Measurements from ENCODE around the gene CALML6. TPM values are rescaled to one million over a fixed set of nuclear protein-coding genes. Genes with fewer than 3 reads are reported as not detected.

The CALML6 gene
- total RNA-seq, 2 experiments from 2014 or later: 0.47 to 0.69 TPM

DNA sequence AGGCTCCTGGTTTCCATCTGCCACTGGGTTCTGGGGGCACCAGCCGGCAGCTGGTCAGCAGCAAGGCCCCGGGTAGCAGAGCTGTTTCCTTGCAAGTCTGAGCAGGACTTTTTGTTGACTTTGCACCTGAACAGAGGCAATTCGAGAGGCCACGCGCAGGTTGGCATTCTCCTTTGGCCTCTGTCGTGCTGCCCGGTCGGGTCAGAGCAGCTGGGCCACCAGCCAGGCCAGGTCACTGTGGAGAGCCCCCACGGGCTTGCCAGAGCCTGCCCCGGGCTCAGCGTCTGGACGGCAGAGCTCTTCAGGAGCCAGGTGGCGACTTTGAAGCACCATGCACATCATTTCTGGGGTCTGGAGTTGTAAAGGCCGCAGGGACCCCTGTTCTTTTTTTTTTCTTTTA is 32.4 kb downstream of the CALML6 start:
- TF ChIP-seq, protein P1, sequence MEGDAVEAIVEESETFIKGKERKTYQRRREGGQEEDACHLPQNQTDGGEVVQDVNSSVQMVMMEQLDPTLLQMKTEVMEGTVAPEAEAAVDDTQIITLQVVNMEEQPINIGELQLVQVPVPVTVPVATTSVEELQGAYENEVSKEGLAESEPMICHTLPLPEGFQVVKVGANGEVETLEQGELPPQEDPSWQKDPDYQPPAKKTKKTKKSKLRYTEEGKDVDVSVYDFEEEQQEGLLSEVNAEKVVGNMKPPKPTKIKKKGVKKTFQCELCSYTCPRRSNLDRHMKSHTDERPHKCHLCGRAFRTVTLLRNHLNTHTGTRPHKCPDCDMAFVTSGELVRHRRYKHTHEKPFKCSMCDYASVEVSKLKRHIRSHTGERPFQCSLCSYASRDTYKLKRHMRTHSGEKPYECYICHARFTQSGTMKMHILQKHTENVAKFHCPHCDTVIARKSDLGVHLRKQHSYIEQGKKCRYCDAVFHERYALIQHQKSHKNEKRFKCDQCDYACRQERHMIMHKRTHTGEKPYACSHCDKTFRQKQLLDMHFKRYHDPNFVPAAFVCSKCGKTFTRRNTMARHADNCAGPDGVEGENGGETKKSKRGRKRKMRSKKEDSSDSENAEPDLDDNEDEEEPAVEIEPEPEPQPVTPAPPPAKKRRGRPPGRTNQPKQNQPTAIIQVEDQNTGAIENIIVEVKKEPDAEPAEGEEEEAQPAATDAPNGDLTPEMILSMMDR (IDR thresholded peaks at IDR 0.05): no peak
- peaks cover 0 to 2% of the 10 kb centered on the region in 2 experiments for H3K27me3 ChIP-seq (ENCODE audit: control insufficient read depth in 1 of 2, insufficient read depth in 2 of 2, low read length in 2 of 2)
- Mint-ChIP-seq H3K27me3 (peaks cover 17% of the 10 kb centered on the region), H3K27ac (no peak overlapping the region), H3K4me1 (ENCODE audit: low read depth) (no peaks in the 10 kb centered on the region), H3K4me3 (no peak overlapping the region), H3K9me3 (peaks cover 3% of the 10 kb centered on the region), H3K36me3 (ENCODE audit: low read depth) (no peaks in the 10 kb centered on the region)
- peaks cover 10% of the 10 kb centered on the region for H3K4me1 ChIP-seq (ENCODE audit: insufficient read depth, low read length)
- POLR2A ChIA-PET: no interaction called here
- no peak overlapping the region for H3K4me3 ChIP-seq (ENCODE audit: low read length)
- ATAC-seq (ENCODE audit: poor library complexity) (no peak), DNase-seq (peak in 1 of 14 experiments; percentile 4)
- no peaks in the 10 kb centered on the region for H3K36me3 ChIP-seq (ENCODE audit: insufficient read depth, low read length)
- no peak overlapping the region for H3K27ac ChIP-seq (ENCODE audit: low read depth in 1 of 2, low read length in 2 of 2)
- no peaks in the 10 kb centered on the region for H3K9me3 ChIP-seq (ENCODE audit: control insufficient read depth in 1 of 2, insufficient read depth in 1 of 2, low read length in 2 of 2)
- intact Hi-C loops (cut with DNase I, micrococcal nuclease): no loop called here
- CTCF ChIA-PET: no interaction called here

DNA sequence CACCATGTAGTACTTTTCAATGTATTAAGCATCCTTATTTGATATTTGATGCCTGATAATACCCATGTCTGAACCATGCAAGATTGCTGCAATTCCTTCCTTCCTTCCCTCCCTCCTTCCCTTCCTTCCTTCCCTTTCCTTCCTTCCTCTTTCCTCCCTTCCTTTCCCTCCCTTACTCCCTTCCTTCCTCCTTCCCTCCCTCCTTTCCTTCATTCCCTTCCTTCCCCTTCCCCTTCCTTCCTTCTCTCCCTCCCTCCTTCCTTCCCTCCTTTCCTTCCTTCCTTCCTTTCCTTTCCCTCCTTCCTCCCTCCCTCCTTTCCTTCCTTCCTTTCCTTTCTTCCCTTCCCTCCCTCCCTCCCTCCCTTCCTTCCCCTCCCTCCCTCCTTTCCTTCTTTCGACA is 33.7 kb downstream of the CALML6 start:
- CTCF ChIA-PET: no interaction called here
- ATAC-seq (ENCODE audit: poor library complexity) (no peak), DNase-seq (no peak)
- Histone ChIP-seq H3K9me3 (ENCODE audit: control insufficient read depth in 1 of 2, insufficient read depth in 1 of 2, low read length in 2 of 2) (no peaks in the 10 kb centered on the region), H3K27me3 (ENCODE audit: control insufficient read depth in 1 of 2, insufficient read depth in 2 of 2, low read length in 2 of 2) (peaks cover 0 to 2% of the 10 kb centered on the region in 2 experiments), H3K36me3 (ENCODE audit: insufficient read depth, low read length) (no peaks in the 10 kb centered on the region), H3K27ac (ENCODE audit: low read depth in 1 of 2, low read length in 2 of 2) (no peak overlapping the region), H3K4me1 (ENCODE audit: insufficient read depth, low read length) (peaks cover 6% of the 10 kb centered on the region), H3K4me3 (ENCODE audit: low read length) (no peak overlapping the region)
- Mint-ChIP-seq H3K4me1 (ENCODE audit: low read depth) (no peaks in the 10 kb centered on the region), H3K4me3 (no peak overlapping the region), H3K27me3 (peaks cover 21% of the 10 kb centered on the region), H3K36me3 (ENCODE audit: low read depth) (no peaks in the 10 kb centered on the region), H3K9me3 (peaks cover 3% of the 10 kb centered on the region), H3K27ac (no peak overlapping the region)
- intact Hi-C loops (cut with DNase I, micrococcal nuclease): no loop called here
- POLR2A ChIA-PET: no interaction called here
- TF ChIP-seq, protein P1 (IDR thresholded peaks at IDR 0.05): no peak

DNA sequence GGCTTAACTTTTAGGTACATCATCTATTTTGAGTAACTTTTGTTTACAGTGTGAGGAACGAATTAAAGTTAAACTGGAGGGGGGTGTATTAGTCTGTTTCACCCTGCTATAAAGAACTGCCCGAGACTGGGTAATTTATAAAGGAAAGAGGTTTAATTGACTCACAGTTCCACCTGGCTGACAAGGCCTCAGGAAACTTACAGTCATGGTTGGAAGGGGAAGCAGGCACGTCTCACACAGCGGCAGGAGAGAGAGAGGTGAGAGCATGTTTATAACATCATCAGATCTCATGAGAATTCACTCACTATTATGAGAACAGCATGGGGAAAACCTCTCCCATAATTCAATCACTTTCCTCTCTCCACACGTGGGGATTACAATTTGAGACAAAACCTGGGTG is 35.9 kb downstream of the CALML6 start:
- intact Hi-C loops (cut with DNase I, micrococcal nuclease): no loop called here
- POLR2A ChIA-PET: no interaction called here
- ATAC-seq (ENCODE audit: poor library complexity): no peak

More for the DNA sequence above, 35.9 kb downstream of the CALML6 start:
- Histone ChIP-seq H3K27ac (ENCODE audit: low read depth in 1 of 2, low read length in 2 of 2) (no peak overlapping the region), H3K4me1 (ENCODE audit: insufficient read depth, low read length) (no peaks in the 10 kb centered on the region), H3K4me3 (ENCODE audit: low read length) (no peak overlapping the region), H3K36me3 (ENCODE audit: insufficient read depth, low read length) (no peaks in the 10 kb centered on the region), H3K9me3 (ENCODE audit: control insufficient read depth in 1 of 2, insufficient read depth in 1 of 2, low read length in 2 of 2) (peaks cover 0 to 17% of the 10 kb centered on the region in 2 experiments), H3K27me3 (ENCODE audit: control insufficient read depth in 1 of 2, insufficient read depth in 2 of 2, low read length in 2 of 2) (peaks cover 0 to 2% of the 10 kb centered on the region in 2 experiments)
- H3K4me1 Mint-ChIP-seq (ENCODE audit: low read depth): no peaks in the 10 kb centered on the region
- H3K27ac Mint-ChIP-seq: no peak overlapping the region
- CTCF ChIA-PET: no interaction called here
- no peak overlapping the region for H3K4me3 Mint-ChIP-seq
- H3K27me3 Mint-ChIP-seq: peaks cover 17% of the 10 kb centered on the region
- peaks cover 3% of the 10 kb centered on the region for H3K9me3 Mint-ChIP-seq
- TF ChIP-seq, protein P1 (IDR thresholded peaks at IDR 0.05): no peak
- no peaks in the 10 kb centered on the region for H3K36me3 Mint-ChIP-seq (ENCODE audit: low read depth)
- DNase-seq: no peak

All from CD4-positive, alpha-beta T cell (primary cell).